Endothelial cell of umbilical vein (primary cell): ENCODE data around the gene LRRC8C. TPM values are rescaled to one million over a fixed set of nuclear protein-coding genes. Genes with fewer than 3 reads are reported as not detected.

Experiments
- BruUV-seq: library from RNA; stranded (reverse); fragments of 400-500 nt; replicated peaks from 2 replicates; lab custom pipeline; 2021; lab: Mats Ljungman, UMichigan
- CTCF ChIA-PET: fragments of 300-600, 350-600 bp; sonication (Branson Sonifier 250); formaldehyde crosslinking; loops from one replicate; lab custom pipeline; 2021; ENCODE audit warnings: antibody characterized with exemption, inconsistent platforms; lab: Charles Lee
- POLR2A ChIA-PET: fragments of 300-600, 350-600 bp; sonication (Branson Sonifier 250); formaldehyde crosslinking; loops from one replicate; lab custom pipeline; 2021; ENCODE audit warnings: antibody characterized with exemption, inconsistent platforms; lab: Charles Lee
- DNase-seq: peaks from one replicate; pipeline ENCODE4 v3.0.0-alpha.2; 2011; ENCODE audit warnings: low read depth, low spot score
- FAIRE-seq: peaks from 2 replicates; lab custom pipeline; 2011; peaks lifted over from hg19 to GRCh38; lab: Jason Lieb, UNC
- H2AFZ ChIP-seq: 2 replicates; pipeline ENCODE4 v1.6.0; 2012; ENCODE audit warnings: low read depth, low read length, control low read depth, inconsistent platforms
- H3K27ac ChIP-seq: 2 replicates; pipeline ENCODE4 v1.5.1; 2011; ENCODE audit warnings: low read depth, mild to moderate bottlenecking, control low read depth, low read length, moderate library complexity; ENCODE audit not compliant: insufficient read depth
- H3K27me3 ChIP-seq, 2 experiments: 2 replicates each; pipeline versions ENCODE4 v1.6.0 to v1.6.1; 2011; ENCODE audit warnings: low read length in 2 of 2, mixed read lengths in 1 of 2; ENCODE audit not compliant: control insufficient read depth in 2 of 2, insufficient read depth in 2 of 2
- H3K36me3 ChIP-seq, 2 experiments: 2 replicates in 1 of 2; 3 replicates in 1 of 2; pipeline ENCODE4 v1.5.1; 2011; ENCODE audit warnings: low read length in 2 of 2, mild to moderate bottlenecking in 1 of 2, moderate library complexity in 1 of 2; ENCODE audit not compliant: control insufficient read depth in 2 of 2, insufficient read depth in 2 of 2; ENCODE audit errors: extremely low read depth in 1 of 2
- H3K4me1 ChIP-seq: 3 replicates; pipeline ENCODE4 v1.5.1; 2011; ENCODE audit warnings: mild to moderate bottlenecking, low read length; ENCODE audit not compliant: control insufficient read depth, insufficient read depth; ENCODE audit errors: extremely low read depth
- H3K4me2 ChIP-seq: 2 replicates; pipeline ENCODE4 v1.6.1; 2011; ENCODE audit warnings: low read length, control low read depth, mixed read lengths; ENCODE audit not compliant: insufficient read depth
- H3K4me3 ChIP-seq, 3 experiments: fragments of 200-600 bp in 1 of 3; sonication (generic), shearing (Covaris generic) in 1 of 3; replicated peaks in 1 of 3; 2 replicates each; pipeline ENCODE4 v1.5.1; 2011 to 2016; ENCODE audit warnings: control low read depth in 3 of 3, low read length in 3 of 3, mild to moderate bottlenecking in 2 of 3, inconsistent platforms in 1 of 3, low read depth in 1 of 3, moderate library complexity in 1 of 3; ENCODE audit not compliant: insufficient read depth in 1 of 3
- H3K79me2 ChIP-seq: 2 replicates; pipeline ENCODE4 v1.6.0; 2012; ENCODE audit warnings: low read length, inconsistent platforms; ENCODE audit not compliant: control insufficient read depth, insufficient read depth
- H3K9ac ChIP-seq: replicated peaks from 2 replicates; pipeline ENCODE3; 2011; ENCODE audit warnings: low read length, control low read depth; ENCODE audit not compliant: insufficient read depth; ENCODE audit errors: extremely low read depth
- H3K9me1 ChIP-seq: replicated peaks from 3 replicates; pipeline ENCODE4 v1.6.0; 2011; ENCODE audit warnings: mild to moderate bottlenecking, low read length; ENCODE audit not compliant: control insufficient read depth, insufficient read depth; ENCODE audit errors: extremely low read depth
- H3K9me3 ChIP-seq: replicated peaks from 2 replicates; pipeline ENCODE4 v1.5.1; 2012; ENCODE audit warnings: low read length, inconsistent platforms; ENCODE audit not compliant: control insufficient read depth, insufficient read depth
- H4K20me1 ChIP-seq: replicated peaks from 2 replicates; pipeline ENCODE3; 2011; ENCODE audit warnings: mild to moderate bottlenecking, low read length; ENCODE audit not compliant: control insufficient read depth, insufficient read depth; ENCODE audit errors: extremely low read depth
- EZH2 ChIP-seq: IDR thresholded peaks from 2 replicates; pipeline ENCODE4 v1.6.1; 2012; ENCODE audit warnings: borderline replicate concordance, low read depth, mild to moderate bottlenecking, moderate library complexity, low read length, inconsistent platforms; ENCODE audit not compliant: severe bottlenecking
- FOS ChIP-seq: IDR thresholded peaks from 2 replicates; pipeline ENCODE4 v1.6.1; 2011; ENCODE audit warnings: mild to moderate bottlenecking, low read length, moderate library complexity, borderline replicate concordance; ENCODE audit not compliant: insufficient read depth
- GATA2 ChIP-seq: IDR thresholded peaks from 2 replicates; pipeline ENCODE4 v1.7.0; 2011; ENCODE audit warnings: low read depth, mild to moderate bottlenecking, moderate library complexity, mixed read lengths, low read length; ENCODE audit not compliant: insufficient read length, insufficient read depth
- JUN ChIP-seq: IDR thresholded peaks from 2 replicates; pipeline ENCODE4 v1.6.1; 2011; ENCODE audit warnings: borderline replicate concordance, low read depth; ENCODE audit not compliant: insufficient read length, insufficient read depth
- MYC ChIP-seq: IDR thresholded peaks from one replicate; pipeline ENCODE4 v1.6.1; 2011; ENCODE audit warnings: mild to moderate bottlenecking, low read depth, low read length
- POLR2A ChIP-seq: IDR thresholded peaks from 2 replicates; pipeline ENCODE4 v1.6.1; 2012; ENCODE audit warnings: low read depth, mild to moderate bottlenecking, control low read depth, low read length
- POLR2AphosphoS5 ChIP-seq: IDR thresholded peaks from 2 replicates; pipeline ENCODE4 v1.6.1; 2012; ENCODE audit warnings: low read depth, mild to moderate bottlenecking, control low read depth, low read length, moderate library complexity; ENCODE audit not compliant: insufficient read depth
- dilution Hi-C: fragments of 300-500 bp; cut with MboI; formaldehyde crosslinking; loops from one replicate; pipeline ENCODE4 v1.15.0; 2019; ENCODE audit warnings: low sequenced_read_pairs; ENCODE audit not compliant: extremely low pct_ligation_motif_present
- intact Hi-C: fragments of 100-400 bp; cut with micrococcal nuclease; formaldehyde crosslinking; loops from one replicate; pipeline ENCODE4 v1.10.0; 2022
- polyA plus RNA-seq, 4 experiments: library from polyadenylated mRNA; depleted of rRNA in 3 of 4; stranded (reverse) in 3 of 4; unstranded in 1 of 4; fragments of >200 nt; gene quantifications; 2 replicates each; pipeline versions ENCODE4 v1.2.1 to v1.2.3, GENCODE V29; 2011 to 2012; ENCODE audit warnings: missing spikeins in 1 of 4
- total RNA-seq: library from RNA; stranded (reverse); gene quantifications from 2 replicates; pipeline ENCODE4 v1.2.3, GENCODE V29; 2021
- TF ChIP-seq, protein P1 (sequence below): IDR thresholded peaks from 2 replicates; pipeline ENCODE4 v1.6.1; 2011; ENCODE audit not compliant: insufficient read depth, insufficient read length
- TF ChIP-seq, protein P2 (sequence below), 2 donors: IDR thresholded peaks; 1 replicate in 1 of 2; 2 replicates in 1 of 2; pipeline ENCODE4 v1.5.1; 2011; ENCODE audit warnings: low read length in 2 of 2, mild to moderate bottlenecking in 2 of 2, moderate library complexity in 2 of 2, control low read depth in 1 of 2, inconsistent platforms in 1 of 2, low read depth in 1 of 2; ENCODE audit not compliant: insufficient read depth in 1 of 2; ENCODE audit errors: extremely low read depth in 1 of 2

The LRRC8C gene
- total and polyA plus RNA-seq, 2 donors (not counting 3 experiments of a cell fraction or from before 2014, with no cell fraction given) = 33.6 to 51.5 TPM

- ChIA-PET CTCF (interaction anchor here (0.5 to 1.2 kb wide), 2 partner anchors 12 to 1802 kb away, joined by 3 to 5 read pairs; no protein-coding TSS in a partner anchor), POLR2A (no interaction called here)
- Histone ChIP-seq H3K79me2 (peaks cover 57% of the 10 kb centered on the region), H3K9me1 (no peaks in the 10 kb centered on the region), H3K27ac (no peak overlapping the region), H3K9ac (no peak overlapping the region), H3K9me3 (no peaks in the 10 kb centered on the region), H3K4me1 (peaks cover 7% of the 10 kb centered on the region), H3K4me2 (no peak overlapping the region), H3K27me3 (no peaks in the 10 kb centered on the region), H3K4me3 (no peak overlapping the region), H3K36me3 (peaks cover 21 to 24% of the 10 kb centered on the region in 2 experiments), H4K20me1 (peaks cover 2% of the 10 kb centered on the region), H2AFZ (no peak overlapping the region)
- no peak for DNase-seq
- TF ChIP-seq, protein P1, sequence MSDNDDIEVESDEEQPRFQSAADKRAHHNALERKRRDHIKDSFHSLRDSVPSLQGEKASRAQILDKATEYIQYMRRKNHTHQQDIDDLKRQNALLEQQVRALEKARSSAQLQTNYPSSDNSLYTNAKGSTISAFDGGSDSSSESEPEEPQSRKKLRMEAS = no peak
- no peak for TF ChIP-seq EZH2
- TF ChIP-seq FOS = no peak
- TF ChIP-seq POLR2A = no peak
- no peak for TF ChIP-seq JUN
- TF ChIP-seq GATA2 = no peak
- TF ChIP-seq, protein P2, sequence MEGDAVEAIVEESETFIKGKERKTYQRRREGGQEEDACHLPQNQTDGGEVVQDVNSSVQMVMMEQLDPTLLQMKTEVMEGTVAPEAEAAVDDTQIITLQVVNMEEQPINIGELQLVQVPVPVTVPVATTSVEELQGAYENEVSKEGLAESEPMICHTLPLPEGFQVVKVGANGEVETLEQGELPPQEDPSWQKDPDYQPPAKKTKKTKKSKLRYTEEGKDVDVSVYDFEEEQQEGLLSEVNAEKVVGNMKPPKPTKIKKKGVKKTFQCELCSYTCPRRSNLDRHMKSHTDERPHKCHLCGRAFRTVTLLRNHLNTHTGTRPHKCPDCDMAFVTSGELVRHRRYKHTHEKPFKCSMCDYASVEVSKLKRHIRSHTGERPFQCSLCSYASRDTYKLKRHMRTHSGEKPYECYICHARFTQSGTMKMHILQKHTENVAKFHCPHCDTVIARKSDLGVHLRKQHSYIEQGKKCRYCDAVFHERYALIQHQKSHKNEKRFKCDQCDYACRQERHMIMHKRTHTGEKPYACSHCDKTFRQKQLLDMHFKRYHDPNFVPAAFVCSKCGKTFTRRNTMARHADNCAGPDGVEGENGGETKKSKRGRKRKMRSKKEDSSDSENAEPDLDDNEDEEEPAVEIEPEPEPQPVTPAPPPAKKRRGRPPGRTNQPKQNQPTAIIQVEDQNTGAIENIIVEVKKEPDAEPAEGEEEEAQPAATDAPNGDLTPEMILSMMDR (IDR thresholded peaks at IDR 0.05; ENCODE audit: extremely low read depth in 1 of 2, insufficient read depth in 1 of 2, low read depth in 1 of 2, low read length in 2 of 2) = no peak
- TF ChIP-seq POLR2AphosphoS5 = no peak
- no peak for TF ChIP-seq MYC
- intact Hi-C loops (loop anchor here (5.0 kb wide), 1 partner anchor 1896 kb away; no protein-coding TSS in a partner anchor), dilution Hi-C loops (no loop called here)
- BruUV-seq = no TSS peak
- no peak for FAIRE-seq
Measured at GRCh38 chr1:89686520-89686919, 53.6 kb downstream of the LRRC8C start.
